ENCODE data around the gene GHRHR. TPM values are rescaled to one million over a fixed set of nuclear protein-coding genes. Genes with fewer than 3 reads are reported as not detected.
A peak's percentile ranks its signal among the peaks of the same experiment; 100 is the strongest.

The GHRHR gene
- total and polyA plus RNA-seq, 2 of the 4 experiments (the other 2 are of a cell fraction) = not detected

- H3K27me3 ChIP-seq (ENCODE audit: control insufficient read depth, insufficient read depth, low read length) = peaks cover 3% of the 10 kb centered on the region; the same call in 1 of the 2 replicates
- H4K20me1 ChIP-seq (ENCODE audit: insufficient read depth, low read length) = no peaks in the 10 kb centered on the region
- no peaks in the 10 kb centered on the region for H3K36me3 ChIP-seq (ENCODE audit: control insufficient read depth, insufficient read depth, low read length)
- DNase-seq = no peak
- dilution Hi-C loops (cut with HindIII; ENCODE audit: low sequenced_read_pairs, unreplicated experiment) (no loop called here), intact Hi-C loops (cut with micrococcal nuclease) (no loop called here), in situ Hi-C loops (cut with MboI; ENCODE audit: low sequenced_read_pairs) (no loop called here)
- no peak overlapping the region for H3K56ac ChIP-seq (ENCODE audit: extremely low read depth, insufficient read depth, low read length)
- H3K4me3 ChIP-seq (ENCODE audit: insufficient read depth, low read depth, low read length) = no peak overlapping the region
- no peaks in the 10 kb centered on the region for H3K79me1 ChIP-seq (ENCODE audit: low read depth in 1 of 2, low read length in 2 of 2)
- BruUV-seq (replicated peaks) = no TSS peak
- 0 out of 2 replicates have a peak, but pooled peaks cover 2% of the 10 kb centered on the region for H3K4me1 ChIP-seq (ENCODE audit: control insufficient read depth, insufficient read depth, low read length)
- no peak for TF ChIP-seq MAFK (IDR thresholded peaks at IDR 0.05; ENCODE audit: low read depth, low read length)
- H2AFZ ChIP-seq (replicated peaks; ENCODE audit: low read length, poor library complexity) = peak overlapping the region; percentile 70
- peak overlapping the region; percentile 48 for H3K14ac ChIP-seq (replicated peaks; ENCODE audit: low read depth, low read length)
- no peak overlapping the region for H2BK5ac ChIP-seq (ENCODE audit: low read depth, low read length, poor library complexity, severe bottlenecking)
- H4K8ac ChIP-seq (ENCODE audit: low read depth in 2 of 2, low read length in 2 of 2) = peak overlapping the region; percentile 59 to 71; a peak in 1 of 4 replicates
- 72% methylated on average over 5 of the region's 11 CpGs; no CpG with 5 or more reads in 1 of the 2 experiments for WGBS, 2 experiments (ENCODE audit: extremely low coverage in 2 of 2, insufficient read length in 1 of 2)
- H2AK9ac ChIP-seq (replicated peaks; ENCODE audit: low read depth, low read length, poor library complexity) = peak overlapping the region; percentile 8
- peak overlapping the region; percentile 72 for H3K23ac ChIP-seq (ENCODE audit: low read depth, low read length)
- peak overlapping the region; percentile 61; the same call in 1 of the 3 replicates for H2BK15ac ChIP-seq (ENCODE audit: low read depth, low read length)
- peak overlapping the region; percentile 38 for H4K91ac ChIP-seq (ENCODE audit: insufficient read depth, low read depth, low read length)
- no peak overlapping the region for H4K5ac ChIP-seq (ENCODE audit: low read depth, low read length)
- ChIA-PET POLR2A (ENCODE audit: unreplicated experiment) (no interaction called here), CTCF (no interaction called here)
- H3K18ac ChIP-seq (ENCODE audit: low read depth, low read length) = no peak overlapping the region
- no peaks in the 10 kb centered on the region for H3K9me3 ChIP-seq (ENCODE audit: control insufficient read depth, insufficient read depth, low read length)
- peaks cover 4% of the 10 kb centered on the region; the same call in 1 of the 2 replicates for H3K9me1 ChIP-seq (ENCODE audit: insufficient read depth, low read length)
- peak overlapping the region; percentile 64 for H3K4ac ChIP-seq (ENCODE audit: low read depth, low read length)
- peak overlapping the region; percentile 82; the same call in 1 of the 2 replicates for H2BK20ac ChIP-seq (ENCODE audit: low read depth, low read length)
- no peak overlapping the region for H3K4me2 ChIP-seq (ENCODE audit: low read depth, low read length)
- ATAC-seq (ENCODE audit: low read depth) = peak; percentile 13
- no peak overlapping the region for H3K27ac ChIP-seq (ENCODE audit: insufficient read depth, low read length)
- peak overlapping the region; percentile 90 for H2AK5ac ChIP-seq (ENCODE audit: low read depth, low read length)
- H3K9ac ChIP-seq (ENCODE audit: low read depth, low read length) = no peak overlapping the region
- peak overlapping the region; percentile 82 for H2BK120ac ChIP-seq (ENCODE audit: low read depth, low read length)
Measured at GRCh38 chr7:30915005-30915601, 48.6 kb upstream of the GHRHR start.
